Measurements from ENCODE around the gene PAK4.

Gene PAK4

DNA sequence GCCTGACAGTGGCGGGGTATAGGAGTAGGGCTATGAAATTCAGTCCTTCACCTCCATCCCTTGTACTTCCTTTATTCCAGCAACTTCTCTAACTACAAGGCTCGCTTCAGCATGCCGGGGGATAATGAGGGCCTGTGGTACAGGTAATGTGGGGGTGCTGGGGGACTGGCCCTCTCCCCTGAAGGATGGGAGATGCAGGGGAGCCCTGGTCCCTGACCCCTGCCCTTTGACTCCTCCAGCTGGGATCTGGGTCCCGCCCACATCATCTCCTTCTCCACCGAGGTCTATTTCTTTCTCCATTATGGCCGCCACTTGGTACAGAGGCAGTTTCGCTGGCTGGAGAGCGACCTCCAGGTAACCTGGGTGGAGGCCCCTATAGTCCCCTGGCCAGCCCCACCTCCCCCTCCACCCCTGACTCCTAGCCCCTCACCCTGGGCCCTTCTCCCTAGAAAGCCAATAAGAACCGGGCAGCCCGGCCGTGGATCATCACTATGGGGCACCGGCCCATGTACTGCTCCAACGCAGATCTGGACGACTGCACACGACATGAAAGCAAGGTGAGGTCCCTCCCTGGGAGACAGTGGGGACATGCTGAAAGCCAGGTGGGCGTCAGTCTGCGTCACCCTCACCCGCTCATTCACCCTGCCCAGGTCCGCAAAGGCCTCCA lies 25.0 kb upstream of the PAK4 start:
- in situ Hi-C loops (cut with HindIII; ENCODE audit: low sequenced_read_pairs) = no loop called here
- H3K4me3 ChIP-seq (ENCODE audit: low read depth, low read length) = no peak overlapping the region
- TF ChIP-seq, protein P1, sequence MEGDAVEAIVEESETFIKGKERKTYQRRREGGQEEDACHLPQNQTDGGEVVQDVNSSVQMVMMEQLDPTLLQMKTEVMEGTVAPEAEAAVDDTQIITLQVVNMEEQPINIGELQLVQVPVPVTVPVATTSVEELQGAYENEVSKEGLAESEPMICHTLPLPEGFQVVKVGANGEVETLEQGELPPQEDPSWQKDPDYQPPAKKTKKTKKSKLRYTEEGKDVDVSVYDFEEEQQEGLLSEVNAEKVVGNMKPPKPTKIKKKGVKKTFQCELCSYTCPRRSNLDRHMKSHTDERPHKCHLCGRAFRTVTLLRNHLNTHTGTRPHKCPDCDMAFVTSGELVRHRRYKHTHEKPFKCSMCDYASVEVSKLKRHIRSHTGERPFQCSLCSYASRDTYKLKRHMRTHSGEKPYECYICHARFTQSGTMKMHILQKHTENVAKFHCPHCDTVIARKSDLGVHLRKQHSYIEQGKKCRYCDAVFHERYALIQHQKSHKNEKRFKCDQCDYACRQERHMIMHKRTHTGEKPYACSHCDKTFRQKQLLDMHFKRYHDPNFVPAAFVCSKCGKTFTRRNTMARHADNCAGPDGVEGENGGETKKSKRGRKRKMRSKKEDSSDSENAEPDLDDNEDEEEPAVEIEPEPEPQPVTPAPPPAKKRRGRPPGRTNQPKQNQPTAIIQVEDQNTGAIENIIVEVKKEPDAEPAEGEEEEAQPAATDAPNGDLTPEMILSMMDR (IDR thresholded peaks at IDR 0.05; ENCODE audit: low read depth, low read length) = no peak
- no peak for DNase-seq (ENCODE audit: low read depth, low spot score)

DNA sequence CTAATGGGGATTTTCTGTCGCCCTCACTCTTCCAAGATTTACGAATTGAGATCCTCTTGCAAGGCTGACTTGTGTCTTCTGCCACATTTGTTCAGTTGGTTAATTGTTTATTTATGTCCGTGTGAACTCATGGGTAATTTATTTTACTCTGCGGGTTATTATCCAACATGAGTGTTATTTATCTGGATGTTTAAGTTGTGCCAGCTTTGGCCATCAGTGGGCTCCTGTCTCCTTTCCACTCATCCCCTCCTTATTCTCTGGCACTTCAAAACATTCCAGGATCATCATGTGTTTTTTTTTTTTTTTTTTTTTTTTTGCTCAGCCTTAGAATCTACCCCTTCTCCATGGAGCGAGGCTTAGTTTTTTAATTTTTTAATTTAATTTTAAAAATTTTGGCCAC lies 22.4 kb upstream of the PAK4 start:
- no peak for DNase-seq (ENCODE audit: low read depth, low spot score)
- TF ChIP-seq, protein P1 (IDR thresholded peaks at IDR 0.05; ENCODE audit: low read depth, low read length) = no peak
- H3K4me3 ChIP-seq (ENCODE audit: low read depth, low read length) = no peak overlapping the region
- in situ Hi-C loops (cut with HindIII; ENCODE audit: low sequenced_read_pairs) = no loop called here

DNA sequence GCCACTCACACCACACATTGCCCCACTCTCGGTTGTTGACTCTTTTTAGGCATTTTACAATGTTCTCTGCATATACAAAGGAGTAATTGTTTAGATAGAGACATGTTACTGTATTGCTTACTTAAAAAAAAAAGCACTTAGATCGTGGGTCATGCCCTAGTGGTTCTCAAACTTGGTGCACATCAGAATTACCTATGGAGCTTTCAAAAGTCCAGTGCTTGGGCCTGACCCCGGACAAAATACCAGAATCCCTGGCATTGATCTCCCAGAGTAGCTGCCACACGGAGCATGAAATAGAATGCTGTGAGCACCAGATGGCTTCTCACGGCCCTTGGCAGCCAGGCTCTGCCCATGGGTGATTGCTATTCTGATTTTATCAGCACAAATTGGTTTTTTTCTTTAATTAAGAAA lies 21.4 kb upstream of the PAK4 start:
- H3K4me3 ChIP-seq (ENCODE audit: low read depth, low read length) = no peak overlapping the region
- TF ChIP-seq, protein P1 (IDR thresholded peaks at IDR 0.05; ENCODE audit: low read depth, low read length) = no peak
- in situ Hi-C loops (cut with HindIII; ENCODE audit: low sequenced_read_pairs) = no loop called here
- no peak for DNase-seq (ENCODE audit: low read depth, low spot score)

DNA sequence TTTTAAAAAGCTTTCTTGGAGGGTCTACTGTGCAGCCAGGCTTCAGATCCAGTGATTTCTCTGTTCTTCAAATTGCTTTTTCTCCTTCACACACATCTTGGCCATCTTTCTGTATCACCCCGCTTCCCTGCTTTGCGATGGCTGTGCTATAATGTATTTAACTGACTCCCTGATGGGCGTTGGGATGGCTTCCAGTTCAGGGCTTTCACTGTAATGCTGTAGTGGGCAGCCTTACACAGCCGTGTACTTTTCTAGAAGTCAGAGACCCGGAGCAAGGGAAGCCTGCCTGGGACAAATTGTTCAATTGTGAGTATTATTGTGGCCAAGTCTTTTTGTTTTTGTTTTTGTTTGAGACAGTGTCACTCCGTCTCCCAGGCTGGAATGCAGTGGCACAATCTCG lies 19.4 kb upstream of the PAK4 start:
- no peak for DNase-seq (ENCODE audit: low read depth, low spot score)
- TF ChIP-seq, protein P1 (IDR thresholded peaks at IDR 0.05; ENCODE audit: low read depth, low read length) = no peak
- no peak overlapping the region for H3K4me3 ChIP-seq (ENCODE audit: low read depth, low read length)
- in situ Hi-C loops (cut with HindIII; ENCODE audit: low sequenced_read_pairs) = no loop called here

DNA sequence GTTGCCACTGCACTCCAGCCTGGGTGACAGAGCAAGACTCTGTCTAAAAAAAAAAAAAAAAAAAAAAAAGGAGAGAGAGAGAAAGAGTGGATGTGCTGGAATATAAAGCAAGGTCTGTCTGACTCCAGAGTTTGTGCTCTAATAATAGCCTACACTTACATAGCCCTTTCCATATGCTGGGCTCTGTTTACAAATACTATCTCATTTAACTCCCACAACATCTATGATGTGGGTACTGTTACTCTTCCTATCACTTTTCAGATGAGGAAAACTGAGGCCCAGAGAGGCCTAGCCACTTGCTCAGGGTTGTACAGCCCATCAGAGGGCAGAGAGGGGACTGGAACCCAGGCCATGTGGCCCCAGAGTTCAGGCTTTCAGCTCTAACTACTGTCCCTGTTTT lies 15.9 kb upstream of the PAK4 start:
- no peak for DNase-seq (ENCODE audit: low read depth, low spot score)
- H3K4me3 ChIP-seq (ENCODE audit: low read depth, low read length) = no peak overlapping the region
- TF ChIP-seq, protein P1 (IDR thresholded peaks at IDR 0.05; ENCODE audit: low read depth, low read length) = no peak
- in situ Hi-C loops (cut with HindIII; ENCODE audit: low sequenced_read_pairs) = no loop called here

DNA sequence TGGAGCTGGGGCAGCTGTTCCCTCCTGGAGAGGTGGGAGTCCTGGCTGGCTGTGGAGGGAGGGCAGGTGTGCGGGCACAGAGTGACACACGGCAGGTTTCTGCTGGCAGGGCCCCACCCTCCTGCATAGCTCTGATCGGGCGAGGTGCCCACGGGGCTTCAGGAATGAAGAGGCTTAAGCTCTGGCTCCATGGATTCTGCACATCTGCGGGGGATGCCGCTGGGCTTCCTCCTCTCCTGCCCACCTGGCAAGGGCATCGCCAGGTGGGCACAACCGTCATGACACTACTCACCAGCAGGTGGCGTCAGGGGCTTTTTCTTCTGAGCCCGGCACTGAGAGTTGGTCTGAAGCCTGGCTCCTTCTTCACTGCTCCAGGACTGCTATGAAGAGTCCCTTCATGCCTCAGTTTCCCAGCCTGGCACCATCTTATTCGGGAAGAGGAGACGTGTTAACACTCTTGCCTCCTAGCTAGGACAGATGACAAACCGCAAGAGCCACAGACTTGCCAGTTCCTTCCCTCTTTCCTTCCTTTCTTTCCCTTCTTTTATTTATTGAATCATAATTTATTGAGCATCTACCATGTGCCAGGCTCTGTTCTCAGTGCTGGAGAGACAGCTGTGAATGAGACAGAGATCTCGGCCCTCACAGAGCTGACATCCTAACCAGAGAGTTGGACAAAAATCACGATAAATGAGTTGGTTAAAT lies 15.2 kb upstream of the PAK4 start:
- in situ Hi-C loops (cut with HindIII; ENCODE audit: low sequenced_read_pairs) = no loop called here
- TF ChIP-seq, protein P1 (IDR thresholded peaks at IDR 0.05; ENCODE audit: low read depth, low read length) = peak; percentile 85
- no peak for DNase-seq (ENCODE audit: low read depth, low spot score)
- no peak overlapping the region for H3K4me3 ChIP-seq (ENCODE audit: low read depth, low read length)

All from astrocyte of the spinal cord (primary cell).